Mammary epithelial cell (primary cell): Measurements from ENCODE around the gene SFMBT2.

Source experiments
- EZH2 ChIP-seq: IDR thresholded peaks from 2 replicates; pipeline ENCODE4 v1.6.1; 2012; ENCODE audit warnings: low read length, inconsistent platforms, borderline replicate concordance
- TF ChIP-seq, protein P1 (sequence below), 2 donors: IDR thresholded peaks in 1 of 2; conservative IDR thresholded peaks in 1 of 2; 2 replicates each; pipeline ENCODE4 v1.5.1; 2011 to 2012; ENCODE audit warnings: inconsistent platforms in 2 of 2, low read length in 2 of 2, mild to moderate bottlenecking in 2 of 2, control low read depth in 1 of 2, low read depth in 1 of 2; ENCODE audit not compliant: insufficient read depth in 1 of 2; ENCODE audit errors: extremely low read depth in 1 of 2

DNA sequence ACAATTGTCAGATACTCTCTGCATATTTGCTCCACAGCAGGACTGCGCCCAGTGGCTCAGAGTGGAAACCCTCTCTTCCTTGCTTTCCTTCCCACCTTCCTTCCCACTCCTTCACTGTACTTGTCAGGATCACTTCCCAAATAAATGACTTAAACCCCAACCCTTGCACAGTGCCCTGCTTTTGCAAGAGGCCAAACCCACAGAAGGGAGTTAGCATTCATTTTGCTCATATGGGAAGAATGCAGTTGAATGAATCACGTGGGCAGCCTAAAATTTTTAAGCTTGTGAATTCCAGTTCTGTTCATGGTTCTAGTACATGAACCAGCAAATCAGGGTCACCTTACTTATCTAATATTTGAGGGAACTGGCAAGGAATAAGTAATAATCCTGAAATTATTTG lies 47.7 kb upstream of the SFMBT2 start:
- TF ChIP-seq, protein P1, sequence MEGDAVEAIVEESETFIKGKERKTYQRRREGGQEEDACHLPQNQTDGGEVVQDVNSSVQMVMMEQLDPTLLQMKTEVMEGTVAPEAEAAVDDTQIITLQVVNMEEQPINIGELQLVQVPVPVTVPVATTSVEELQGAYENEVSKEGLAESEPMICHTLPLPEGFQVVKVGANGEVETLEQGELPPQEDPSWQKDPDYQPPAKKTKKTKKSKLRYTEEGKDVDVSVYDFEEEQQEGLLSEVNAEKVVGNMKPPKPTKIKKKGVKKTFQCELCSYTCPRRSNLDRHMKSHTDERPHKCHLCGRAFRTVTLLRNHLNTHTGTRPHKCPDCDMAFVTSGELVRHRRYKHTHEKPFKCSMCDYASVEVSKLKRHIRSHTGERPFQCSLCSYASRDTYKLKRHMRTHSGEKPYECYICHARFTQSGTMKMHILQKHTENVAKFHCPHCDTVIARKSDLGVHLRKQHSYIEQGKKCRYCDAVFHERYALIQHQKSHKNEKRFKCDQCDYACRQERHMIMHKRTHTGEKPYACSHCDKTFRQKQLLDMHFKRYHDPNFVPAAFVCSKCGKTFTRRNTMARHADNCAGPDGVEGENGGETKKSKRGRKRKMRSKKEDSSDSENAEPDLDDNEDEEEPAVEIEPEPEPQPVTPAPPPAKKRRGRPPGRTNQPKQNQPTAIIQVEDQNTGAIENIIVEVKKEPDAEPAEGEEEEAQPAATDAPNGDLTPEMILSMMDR (conservative IDR thresholded peaks at IDR 0.05 in 1 of 2, IDR thresholded peaks at IDR 0.05 in 1 of 2; ENCODE audit: extremely low read depth in 1 of 2, insufficient read depth in 1 of 2, low read depth in 1 of 2, low read length in 2 of 2): no peak
- TF ChIP-seq EZH2: no peak
